ENCODE measurements around the gene ADGRV1.

Gene ADGRV1

GRCh38 chr5:90934738-90935137, 376.1 kb downstream of the ADGRV1 start:
- TF ChIP-seq POLR2AphosphoS5 (IDR thresholded peaks at IDR 0.05; ENCODE audit: low read depth, low read length) (no peak), SIN3A (IDR thresholded peaks at IDR 0.05; ENCODE audit: borderline replicate concordance, insufficient read depth, low read length) (no peak)

GRCh38 chr5:90939211-90939610, 380.6 kb downstream of the ADGRV1 start:
- TF ChIP-seq, protein P1, sequence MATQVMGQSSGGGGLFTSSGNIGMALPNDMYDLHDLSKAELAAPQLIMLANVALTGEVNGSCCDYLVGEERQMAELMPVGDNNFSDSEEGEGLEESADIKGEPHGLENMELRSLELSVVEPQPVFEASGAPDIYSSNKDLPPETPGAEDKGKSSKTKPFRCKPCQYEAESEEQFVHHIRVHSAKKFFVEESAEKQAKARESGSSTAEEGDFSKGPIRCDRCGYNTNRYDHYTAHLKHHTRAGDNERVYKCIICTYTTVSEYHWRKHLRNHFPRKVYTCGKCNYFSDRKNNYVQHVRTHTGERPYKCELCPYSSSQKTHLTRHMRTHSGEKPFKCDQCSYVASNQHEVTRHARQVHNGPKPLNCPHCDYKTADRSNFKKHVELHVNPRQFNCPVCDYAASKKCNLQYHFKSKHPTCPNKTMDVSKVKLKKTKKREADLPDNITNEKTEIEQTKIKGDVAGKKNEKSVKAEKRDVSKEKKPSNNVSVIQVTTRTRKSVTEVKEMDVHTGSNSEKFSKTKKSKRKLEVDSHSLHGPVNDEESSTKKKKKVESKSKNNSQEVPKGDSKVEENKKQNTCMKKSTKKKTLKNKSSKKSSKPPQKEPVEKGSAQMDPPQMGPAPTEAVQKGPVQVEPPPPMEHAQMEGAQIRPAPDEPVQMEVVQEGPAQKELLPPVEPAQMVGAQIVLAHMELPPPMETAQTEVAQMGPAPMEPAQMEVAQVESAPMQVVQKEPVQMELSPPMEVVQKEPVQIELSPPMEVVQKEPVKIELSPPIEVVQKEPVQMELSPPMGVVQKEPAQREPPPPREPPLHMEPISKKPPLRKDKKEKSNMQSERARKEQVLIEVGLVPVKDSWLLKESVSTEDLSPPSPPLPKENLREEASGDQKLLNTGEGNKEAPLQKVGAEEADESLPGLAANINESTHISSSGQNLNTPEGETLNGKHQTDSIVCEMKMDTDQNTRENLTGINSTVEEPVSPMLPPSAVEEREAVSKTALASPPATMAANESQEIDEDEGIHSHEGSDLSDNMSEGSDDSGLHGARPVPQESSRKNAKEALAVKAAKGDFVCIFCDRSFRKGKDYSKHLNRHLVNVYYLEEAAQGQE (IDR thresholded peaks at IDR 0.05; ENCODE audit: insufficient read depth in 1 of 2, low read depth in 2 of 2, low read length in 2 of 2) = no peak
- TF ChIP-seq SIN3A (IDR thresholded peaks at IDR 0.05; ENCODE audit: borderline replicate concordance, insufficient read depth, low read length) (no peak), FOXP2 (optimal IDR thresholded peaks at IDR 0.05; ENCODE audit: borderline replicate concordance, extremely low read depth, extremely low read length, insufficient read depth) (no peak), TAF1 (IDR thresholded peaks at IDR 0.05; ENCODE audit: borderline replicate concordance, insufficient read depth, low read length) (no peak), POLR2AphosphoS5 (IDR thresholded peaks at IDR 0.05; ENCODE audit: low read depth, low read length) (no peak)

GRCh38 chr5:90940227-90940995, 381.8 kb downstream of the ADGRV1 start:
- TF ChIP-seq TAF1 (IDR thresholded peaks at IDR 0.05; ENCODE audit: borderline replicate concordance, insufficient read depth, low read length) (no peak), POLR2AphosphoS5 (IDR thresholded peaks at IDR 0.05; ENCODE audit: low read depth, low read length) (peak; percentile 64), FOXP2 (optimal IDR thresholded peaks at IDR 0.05; ENCODE audit: borderline replicate concordance, extremely low read depth, extremely low read length, insufficient read depth) (no peak), SIN3A (IDR thresholded peaks at IDR 0.05; ENCODE audit: borderline replicate concordance, insufficient read depth, low read length) (no peak)

- TF ChIP-seq FOXP2 (optimal IDR thresholded peaks at IDR 0.05; ENCODE audit: borderline replicate concordance, extremely low read depth, extremely low read length, insufficient read depth) (no peak), POLR2AphosphoS5 (IDR thresholded peaks at IDR 0.05; ENCODE audit: low read depth, low read length) (0 out of 2 replicates have a peak, but pooled peaks have one; percentile 6), SIN3A (IDR thresholded peaks at IDR 0.05; ENCODE audit: borderline replicate concordance, insufficient read depth, low read length) (no peak)
Measured at GRCh38 chr5:90941002-90941720, 382.6 kb downstream of the ADGRV1 start.

DNA sequence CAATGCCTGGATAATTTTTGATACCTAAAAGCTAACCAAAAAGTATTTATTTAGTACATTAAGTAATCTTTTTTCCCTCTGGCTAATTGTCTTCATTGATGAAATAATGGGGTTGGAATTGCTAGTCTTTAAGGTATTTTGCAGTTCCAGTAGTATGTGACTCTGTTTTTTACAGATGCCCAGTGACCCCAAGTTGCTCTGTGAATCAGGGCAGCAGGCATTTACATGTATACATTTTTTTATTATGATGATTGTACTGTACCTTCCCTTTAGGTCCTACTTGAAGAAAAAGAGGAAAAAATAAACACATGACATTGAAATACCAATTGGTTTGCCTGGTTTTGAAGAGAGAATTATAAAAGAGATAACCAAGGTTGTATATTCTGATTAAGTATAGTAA, 385.5 kb downstream of the ADGRV1 start:
- TF ChIP-seq, protein P1 (IDR thresholded peaks at IDR 0.05; ENCODE audit: insufficient read depth in 1 of 2, low read depth in 2 of 2, low read length in 2 of 2) = no peak
- no peak for TF ChIP-seq POLR2AphosphoS5 (IDR thresholded peaks at IDR 0.05; ENCODE audit: low read depth, low read length)
- no peak for TF ChIP-seq SIN3A (IDR thresholded peaks at IDR 0.05; ENCODE audit: borderline replicate concordance, insufficient read depth, low read length)
- TF ChIP-seq FOXP2 (optimal IDR thresholded peaks at IDR 0.05; ENCODE audit: borderline replicate concordance, extremely low read depth, extremely low read length, insufficient read depth) = no peak
- TF ChIP-seq TAF1 (IDR thresholded peaks at IDR 0.05; ENCODE audit: borderline replicate concordance, insufficient read depth, low read length) = no peak

DNA sequence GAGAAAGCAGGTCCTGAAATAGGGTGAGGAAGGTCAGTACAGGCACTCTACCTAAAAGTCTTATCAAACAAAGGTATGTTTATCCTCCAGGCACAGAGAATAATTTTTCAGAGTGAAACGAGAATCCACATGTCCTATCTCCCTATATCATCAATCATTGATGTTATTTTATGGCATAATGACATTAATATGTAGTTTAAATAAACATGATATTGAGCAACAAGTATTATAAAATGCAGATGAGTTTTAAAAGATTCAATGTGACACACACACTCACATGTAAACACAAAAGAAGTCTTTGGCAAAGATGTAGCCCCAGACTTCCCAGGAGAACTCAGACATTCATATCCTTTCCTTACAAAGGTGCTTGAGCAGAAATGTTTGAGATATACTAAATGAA, 389.1 kb downstream of the ADGRV1 start:
- TF ChIP-seq SIN3A (IDR thresholded peaks at IDR 0.05; ENCODE audit: borderline replicate concordance, insufficient read depth, low read length) (no peak), POLR2AphosphoS5 (IDR thresholded peaks at IDR 0.05; ENCODE audit: low read depth, low read length) (no peak)

- TF ChIP-seq POLR2AphosphoS5 (IDR thresholded peaks at IDR 0.05; ENCODE audit: low read depth, low read length) (no peak), FOXP2 (optimal IDR thresholded peaks at IDR 0.05; ENCODE audit: borderline replicate concordance, extremely low read depth, extremely low read length, insufficient read depth) (no peak), SIN3A (IDR thresholded peaks at IDR 0.05; ENCODE audit: borderline replicate concordance, insufficient read depth, low read length) (no peak), TAF1 (IDR thresholded peaks at IDR 0.05; ENCODE audit: borderline replicate concordance, insufficient read depth, low read length) (no peak)
- TF ChIP-seq, protein P1 (IDR thresholded peaks at IDR 0.05; ENCODE audit: insufficient read depth in 1 of 2, low read depth in 2 of 2, low read length in 2 of 2) = no peak
Measured at GRCh38 chr5:90948969-90949368, 390.4 kb downstream of the ADGRV1 start.

Measured in PFSK-1 (cell line).